ENCODE data around the gene CHD6. TPM values are rescaled to one million over a fixed set of nuclear protein-coding genes. Genes with fewer than 3 reads are reported as not detected.
A peak's percentile ranks its signal among the peaks of the same experiment; 100 is the strongest.

Gene CHD6
- total and polyA plus RNA-seq, 2 of the 13 experiments (the other 11 are each of a cell fraction or from before 2014, with no cell fraction given) = 14.4 to 52.0 TPM

DNA sequence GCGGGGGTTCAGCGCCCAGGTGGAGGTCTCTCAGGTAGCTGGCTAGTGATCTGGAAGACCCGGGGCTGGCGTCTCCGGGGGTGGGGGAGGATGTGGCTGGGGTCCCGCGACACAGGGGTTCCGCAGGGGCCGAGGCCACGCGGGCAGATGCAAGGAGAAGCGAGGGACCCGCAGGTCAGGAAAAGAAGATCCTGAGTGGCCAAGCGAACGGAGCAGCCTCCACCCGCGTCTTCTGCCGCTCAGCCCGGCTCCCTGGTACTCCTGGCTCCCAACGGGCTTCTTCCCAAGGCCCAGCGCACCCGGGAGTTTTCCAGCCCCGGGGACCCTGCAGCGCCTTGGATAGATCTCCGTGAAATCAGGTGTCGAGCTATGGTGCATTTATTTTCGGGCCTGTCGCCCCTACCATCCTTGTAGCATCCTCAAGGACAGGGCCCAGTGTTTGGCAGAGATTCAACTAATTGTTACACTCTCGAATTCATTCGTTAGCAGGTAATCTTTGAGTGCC lies 682 bp upstream of the CHD6 start (continued):
- TF ChIP-seq KDM2A (CRISPR knock-in tag; IDR thresholded peaks at IDR 0.05; ENCODE audit: borderline replicate concordance, low read depth) (no peak), ZNF709 (CRISPR knock-in tag; IDR thresholded peaks at IDR 0.05) (peak; percentile 40; the same call in 1 of the 2 replicates), HDAC2 (CRISPR knock-in tag; IDR thresholded peaks at IDR 0.05) (peak; percentile 23; the same call in 1 of the 2 replicates), KLF11 (CRISPR knock-in tag; IDR thresholded peaks at IDR 0.05) (0 out of 2 replicates have a peak, but pooled peaks have one; percentile 0), XRCC5 (optimal IDR thresholded peaks at IDR 0.05; ENCODE audit: low read length) (peak; percentile 20), TSC22D2 (CRISPR knock-in tag; IDR thresholded peaks at IDR 0.05; ENCODE audit: borderline replicate concordance) (no peak), SIN3A (IDR thresholded peaks at IDR 0.05; ENCODE audit: borderline replicate concordance, low read depth, low read length) (0 out of 2 replicates have a peak, but pooled peaks have one; percentile 41), HNRNPH1 (optimal IDR thresholded peaks at IDR 0.05; ENCODE audit: low read depth, low read length) (no peak), ZFY (CRISPR knock-in tag; IDR thresholded peaks at IDR 0.05) (no peak), ZNF510 (CRISPR knock-in tag; IDR thresholded peaks at IDR 0.05; ENCODE audit: low read depth) (no peak), ZNF263 (CRISPR knock-in tag; IDR thresholded peaks at IDR 0.05) (0 out of 2 replicates have a peak, but pooled peaks have one; percentile 18), ZNF564 (CRISPR knock-in tag; IDR thresholded peaks at IDR 0.05) (no peak), SIN3B (IDR thresholded peaks at IDR 0.05; ENCODE audit: low read length) (no peak), KAT8 (CRISPR knock-in tag; IDR thresholded peaks at IDR 0.05) (no peak), KLF15 (CRISPR knock-in tag; IDR thresholded peaks at IDR 0.05; ENCODE audit: borderline replicate concordance) (peak; percentile 79; the same call in 1 of the 2 replicates)
- TF ChIP-seq, protein P1, sequence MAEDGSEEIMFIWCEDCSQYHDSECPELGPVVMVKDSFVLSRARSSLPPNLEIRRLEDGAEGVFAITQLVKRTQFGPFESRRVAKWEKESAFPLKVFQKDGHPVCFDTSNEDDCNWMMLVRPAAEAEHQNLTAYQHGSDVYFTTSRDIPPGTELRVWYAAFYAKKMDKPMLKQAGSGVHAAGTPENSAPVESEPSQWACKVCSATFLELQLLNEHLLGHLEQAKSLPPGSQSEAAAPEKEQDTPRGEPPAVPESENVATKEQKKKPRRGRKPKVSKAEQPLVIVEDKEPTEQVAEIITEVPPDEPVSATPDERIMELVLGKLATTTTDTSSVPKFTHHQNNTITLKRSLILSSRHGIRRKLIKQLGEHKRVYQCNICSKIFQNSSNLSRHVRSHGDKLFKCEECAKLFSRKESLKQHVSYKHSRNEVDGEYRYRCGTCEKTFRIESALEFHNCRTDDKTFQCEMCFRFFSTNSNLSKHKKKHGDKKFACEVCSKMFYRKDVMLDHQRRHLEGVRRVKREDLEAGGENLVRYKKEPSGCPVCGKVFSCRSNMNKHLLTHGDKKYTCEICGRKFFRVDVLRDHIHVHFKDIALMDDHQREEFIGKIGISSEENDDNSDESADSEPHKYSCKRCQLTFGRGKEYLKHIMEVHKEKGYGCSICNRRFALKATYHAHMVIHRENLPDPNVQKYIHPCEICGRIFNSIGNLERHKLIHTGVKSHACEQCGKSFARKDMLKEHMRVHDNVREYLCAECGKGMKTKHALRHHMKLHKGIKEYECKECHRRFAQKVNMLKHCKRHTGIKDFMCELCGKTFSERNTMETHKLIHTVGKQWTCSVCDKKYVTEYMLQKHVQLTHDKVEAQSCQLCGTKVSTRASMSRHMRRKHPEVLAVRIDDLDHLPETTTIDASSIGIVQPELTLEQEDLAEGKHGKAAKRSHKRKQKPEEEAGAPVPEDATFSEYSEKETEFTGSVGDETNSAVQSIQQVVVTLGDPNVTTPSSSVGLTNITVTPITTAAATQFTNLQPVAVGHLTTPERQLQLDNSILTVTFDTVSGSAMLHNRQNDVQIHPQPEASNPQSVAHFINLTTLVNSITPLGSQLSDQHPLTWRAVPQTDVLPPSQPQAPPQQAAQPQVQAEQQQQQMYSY (CRISPR knock-in tag; IDR thresholded peaks at IDR 0.05) = peak; percentile 81
- TF ChIP-seq, protein P2, sequence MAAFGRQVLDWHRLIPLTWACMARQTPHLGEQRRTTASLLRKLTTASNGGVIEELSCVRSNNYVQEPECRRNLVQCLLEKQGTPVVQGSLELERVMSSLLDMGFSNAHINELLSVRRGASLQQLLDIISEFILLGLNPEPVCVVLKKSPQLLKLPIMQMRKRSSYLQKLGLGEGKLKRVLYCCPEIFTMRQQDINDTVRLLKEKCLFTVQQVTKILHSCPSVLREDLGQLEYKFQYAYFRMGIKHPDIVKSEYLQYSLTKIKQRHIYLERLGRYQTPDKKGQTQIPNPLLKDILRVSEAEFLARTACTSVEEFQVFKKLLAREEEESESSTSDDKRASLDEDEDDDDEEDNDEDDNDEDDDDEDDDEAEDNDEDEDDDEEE (CRISPR knock-in tag; IDR thresholded peaks at IDR 0.05) = peak; percentile 57; the same call in 1 of the 2 replicates
- TF ChIP-seq, protein P3, sequence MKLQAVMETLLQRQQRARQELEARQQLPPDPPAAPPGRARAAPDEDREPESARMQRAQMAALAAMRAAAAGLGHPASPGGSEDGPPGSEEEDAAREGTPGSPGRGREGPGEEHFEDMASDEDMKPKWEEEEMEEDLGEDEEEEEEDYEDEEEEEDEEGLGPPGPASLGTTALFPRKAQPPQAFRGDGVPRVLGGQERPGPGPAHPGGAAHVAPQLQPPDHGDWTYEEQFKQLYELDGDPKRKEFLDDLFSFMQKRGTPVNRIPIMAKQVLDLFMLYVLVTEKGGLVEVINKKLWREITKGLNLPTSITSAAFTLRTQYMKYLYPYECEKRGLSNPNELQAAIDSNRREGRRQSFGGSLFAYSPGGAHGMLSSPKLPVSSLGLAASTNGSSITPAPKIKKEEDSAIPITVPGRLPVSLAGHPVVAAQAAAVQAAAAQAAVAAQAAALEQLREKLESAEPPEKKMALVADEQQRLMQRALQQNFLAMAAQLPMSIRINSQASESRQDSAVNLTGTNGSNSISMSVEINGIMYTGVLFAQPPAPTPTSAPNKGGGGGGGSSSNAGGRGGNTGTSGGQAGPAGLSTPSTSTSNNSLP (IDR thresholded peaks at IDR 0.05; ENCODE audit: low read depth, low read length) = no peak
- TF ChIP-seq, protein P4, sequence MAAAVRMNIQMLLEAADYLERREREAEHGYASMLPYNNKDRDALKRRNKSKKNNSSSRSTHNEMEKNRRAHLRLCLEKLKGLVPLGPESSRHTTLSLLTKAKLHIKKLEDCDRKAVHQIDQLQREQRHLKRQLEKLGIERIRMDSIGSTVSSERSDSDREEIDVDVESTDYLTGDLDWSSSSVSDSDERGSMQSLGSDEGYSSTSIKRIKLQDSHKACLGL (CRISPR knock-in tag; IDR thresholded peaks at IDR 0.05) = peak; percentile 59; the same call in 1 of the 2 replicates
- TF ChIP-seq, protein P5, sequence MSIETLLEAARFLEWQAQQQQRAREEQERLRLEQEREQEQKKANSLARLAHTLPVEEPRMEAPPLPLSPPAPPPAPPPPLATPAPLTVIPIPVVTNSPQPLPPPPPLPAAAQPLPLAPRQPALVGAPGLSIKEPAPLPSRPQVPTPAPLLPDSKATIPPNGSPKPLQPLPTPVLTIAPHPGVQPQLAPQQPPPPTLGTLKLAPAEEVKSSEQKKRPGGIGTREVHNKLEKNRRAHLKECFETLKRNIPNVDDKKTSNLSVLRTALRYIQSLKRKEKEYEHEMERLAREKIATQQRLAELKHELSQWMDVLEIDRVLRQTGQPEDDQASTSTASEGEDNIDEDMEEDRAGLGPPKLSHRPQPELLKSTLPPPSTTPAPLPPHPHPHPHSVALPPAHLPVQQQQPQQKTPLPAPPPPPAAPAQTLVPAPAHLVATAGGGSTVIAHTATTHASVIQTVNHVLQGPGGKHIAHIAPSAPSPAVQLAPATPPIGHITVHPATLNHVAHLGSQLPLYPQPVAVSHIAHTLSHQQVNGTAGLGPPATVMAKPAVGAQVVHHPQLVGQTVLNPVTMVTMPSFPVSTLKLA (IDR thresholded peaks at IDR 0.05) = no peak

Measured in HepG2 (cell line).